Measurements from ENCODE around the gene NRG2. TPM values are rescaled to one million over a fixed set of nuclear protein-coding genes. Genes with fewer than 3 reads are reported as not detected.

NRG2 gene
- total RNA-seq, 1 experiment from 2014 or later, result not detected

GRCh38 chr5:139855451-139855850, 187.6 kb downstream of the NRG2 start:
- no peak overlapping the region for H3K4me3 ChIP-seq (ENCODE audit: low read length)
- H3K27me3 ChIP-seq (ENCODE audit: low read length), result no peaks in the 10 kb centered on the region
- no peak overlapping the region for H3K4me2 ChIP-seq (ENCODE audit: low read depth, low read length, poor library complexity, severe bottlenecking)
- no peak for DNase-seq
- H3K9me2 ChIP-seq (replicated peaks; ENCODE audit: insufficient read depth, low read length), result no peaks in the 10 kb centered on the region
- H3K4me1 ChIP-seq (ENCODE audit: low read length), result no peaks in the 10 kb centered on the region
- H2AFZ ChIP-seq (ENCODE audit: low read length), result no peak overlapping the region
- no peaks in the 10 kb centered on the region for H4K20me1 ChIP-seq (ENCODE audit: insufficient read depth, low read depth, low read length)
- no peaks in the 10 kb centered on the region for H3K9me3 ChIP-seq (ENCODE audit: low read length)
- H3K36me3 ChIP-seq (ENCODE audit: insufficient read depth, low read length), result no peaks in the 10 kb centered on the region
- H3K9ac ChIP-seq (ENCODE audit: low read length), result no peak overlapping the region
- H3K27ac ChIP-seq (ENCODE audit: low read length), result no peak overlapping the region
- no peaks in the 10 kb centered on the region for H3K79me2 ChIP-seq (ENCODE audit: low read length)

- no peaks in the 10 kb centered on the region for H4K20me1 ChIP-seq (ENCODE audit: insufficient read depth, low read depth, low read length)
Observed at GRCh38 chr5:139854953-139855352, 188.1 kb downstream of the NRG2 start.

GRCh38 chr5:139854029-139854605, 189.0 kb downstream of the NRG2 start:
- Histone ChIP-seq H2AFZ (ENCODE audit: low read length) (no peak overlapping the region), H3K9me2 (replicated peaks; ENCODE audit: insufficient read depth, low read length) (no peaks in the 10 kb centered on the region), H3K27me3 (ENCODE audit: low read length) (no peaks in the 10 kb centered on the region), H3K9ac (ENCODE audit: low read length) (no peak overlapping the region), H3K4me2 (ENCODE audit: low read depth, low read length, poor library complexity, severe bottlenecking) (no peak overlapping the region), H3K4me3 (ENCODE audit: low read length) (no peak overlapping the region), H3K27ac (ENCODE audit: low read length) (no peak overlapping the region), H3K79me2 (ENCODE audit: low read length) (no peaks in the 10 kb centered on the region), H3K4me1 (ENCODE audit: low read length) (no peaks in the 10 kb centered on the region), H3K36me3 (ENCODE audit: insufficient read depth, low read length) (no peaks in the 10 kb centered on the region), H3K9me3 (ENCODE audit: low read length) (no peaks in the 10 kb centered on the region), H4K20me1 (ENCODE audit: insufficient read depth, low read depth, low read length) (no peaks in the 10 kb centered on the region)
- no peak for DNase-seq

More at GRCh38 chr5:139854953-139855352, 188.1 kb downstream of the NRG2 start:
- Histone ChIP-seq H3K27ac (ENCODE audit: low read length) (no peak overlapping the region), H3K79me2 (ENCODE audit: low read length) (no peaks in the 10 kb centered on the region), H3K36me3 (ENCODE audit: insufficient read depth, low read length) (no peaks in the 10 kb centered on the region), H3K4me3 (ENCODE audit: low read length) (no peak overlapping the region), H2AFZ (ENCODE audit: low read length) (no peak overlapping the region), H3K9me2 (replicated peaks; ENCODE audit: insufficient read depth, low read length) (no peaks in the 10 kb centered on the region), H3K27me3 (ENCODE audit: low read length) (no peaks in the 10 kb centered on the region), H3K9me3 (ENCODE audit: low read length) (no peaks in the 10 kb centered on the region), H3K9ac (ENCODE audit: low read length) (no peak overlapping the region), H3K4me2 (ENCODE audit: low read depth, low read length, poor library complexity, severe bottlenecking) (no peak overlapping the region), H3K4me1 (ENCODE audit: low read length) (no peaks in the 10 kb centered on the region)
- no peak for DNase-seq

GRCh38 chr5:139852696-139853095, 190.4 kb downstream of the NRG2 start:
- Histone ChIP-seq H3K4me3 (ENCODE audit: low read length) (no peak overlapping the region), H3K36me3 (ENCODE audit: insufficient read depth, low read length) (no peaks in the 10 kb centered on the region), H3K27me3 (ENCODE audit: low read length) (no peaks in the 10 kb centered on the region), H3K79me2 (ENCODE audit: low read length) (no peaks in the 10 kb centered on the region), H3K27ac (ENCODE audit: low read length) (no peak overlapping the region), H3K9me2 (replicated peaks; ENCODE audit: insufficient read depth, low read length) (no peaks in the 10 kb centered on the region), H2AFZ (ENCODE audit: low read length) (no peak overlapping the region), H3K4me1 (ENCODE audit: low read length) (peaks cover 2% of the 10 kb centered on the region; the same call in 1 of the 2 replicates), H4K20me1 (ENCODE audit: insufficient read depth, low read depth, low read length) (no peaks in the 10 kb centered on the region), H3K4me2 (ENCODE audit: low read depth, low read length, poor library complexity, severe bottlenecking) (no peak overlapping the region), H3K9me3 (ENCODE audit: low read length) (no peaks in the 10 kb centered on the region), H3K9ac (ENCODE audit: low read length) (no peak overlapping the region)
- DNase-seq, result no peak

- H2AFZ ChIP-seq (ENCODE audit: low read length), result no peak overlapping the region
- H3K4me2 ChIP-seq (ENCODE audit: low read depth, low read length, poor library complexity, severe bottlenecking), result no peak overlapping the region
- H3K9me2 ChIP-seq (replicated peaks; ENCODE audit: insufficient read depth, low read length), result no peaks in the 10 kb centered on the region
- DNase-seq, result no peak
- H3K4me3 ChIP-seq (ENCODE audit: low read length), result no peak overlapping the region
- H4K20me1 ChIP-seq (ENCODE audit: insufficient read depth, low read depth, low read length), result no peaks in the 10 kb centered on the region
- H3K4me1 ChIP-seq (ENCODE audit: low read length), result peaks cover 2% of the 10 kb centered on the region; the same call in 1 of the 2 replicates
- H3K27me3 ChIP-seq (ENCODE audit: low read length), result no peaks in the 10 kb centered on the region
- H3K9me3 ChIP-seq (ENCODE audit: low read length), result no peaks in the 10 kb centered on the region
- no peak overlapping the region for H3K27ac ChIP-seq (ENCODE audit: low read length)
- H3K36me3 ChIP-seq (ENCODE audit: insufficient read depth, low read length), result no peaks in the 10 kb centered on the region
- no peak overlapping the region for H3K9ac ChIP-seq (ENCODE audit: low read length)
- H3K79me2 ChIP-seq (ENCODE audit: low read length), result no peaks in the 10 kb centered on the region
Observed at GRCh38 chr5:139851558-139851957, 191.5 kb downstream of the NRG2 start.

GRCh38 chr5:139850423-139851016, 192.6 kb downstream of the NRG2 start:
- Histone ChIP-seq H2AFZ (ENCODE audit: low read length) (no peak overlapping the region), H3K27me3 (ENCODE audit: low read length) (no peaks in the 10 kb centered on the region), H3K9ac (ENCODE audit: low read length) (no peak overlapping the region), H3K79me2 (ENCODE audit: low read length) (no peaks in the 10 kb centered on the region), H4K20me1 (ENCODE audit: insufficient read depth, low read depth, low read length) (no peaks in the 10 kb centered on the region), H3K4me2 (ENCODE audit: low read depth, low read length, poor library complexity, severe bottlenecking) (no peak overlapping the region), H3K9me2 (replicated peaks; ENCODE audit: insufficient read depth, low read length) (no peaks in the 10 kb centered on the region), H3K27ac (ENCODE audit: low read length) (no peak overlapping the region), H3K4me3 (ENCODE audit: low read length) (no peak overlapping the region), H3K4me1 (ENCODE audit: low read length) (peaks cover 2% of the 10 kb centered on the region; the same call in 1 of the 2 replicates), H3K9me3 (ENCODE audit: low read length) (no peaks in the 10 kb centered on the region), H3K36me3 (ENCODE audit: insufficient read depth, low read length) (no peaks in the 10 kb centered on the region)
- DNase-seq, result no peak

GRCh38 chr5:139849942-139850341, 193.2 kb downstream of the NRG2 start:
- H3K27me3 ChIP-seq (ENCODE audit: low read length), result no peaks in the 10 kb centered on the region
- H3K79me2 ChIP-seq (ENCODE audit: low read length), result no peaks in the 10 kb centered on the region
- no peaks in the 10 kb centered on the region for H3K9me3 ChIP-seq (ENCODE audit: low read length)
- no peaks in the 10 kb centered on the region for H4K20me1 ChIP-seq (ENCODE audit: insufficient read depth, low read depth, low read length)
- H3K36me3 ChIP-seq (ENCODE audit: insufficient read depth, low read length), result no peaks in the 10 kb centered on the region
- no peak overlapping the region for H2AFZ ChIP-seq (ENCODE audit: low read length)
- H3K4me1 ChIP-seq (ENCODE audit: low read length), result peaks cover 2% of the 10 kb centered on the region; the same call in 1 of the 2 replicates
- DNase-seq, result no peak
- no peak overlapping the region for H3K9ac ChIP-seq (ENCODE audit: low read length)
- H3K27ac ChIP-seq (ENCODE audit: low read length), result no peak overlapping the region
- H3K9me2 ChIP-seq (replicated peaks; ENCODE audit: insufficient read depth, low read length), result no peaks in the 10 kb centered on the region
- H3K4me3 ChIP-seq (ENCODE audit: low read length), result no peak overlapping the region
- no peak overlapping the region for H3K4me2 ChIP-seq (ENCODE audit: low read depth, low read length, poor library complexity, severe bottlenecking)

- Histone ChIP-seq H3K9me3 (ENCODE audit: low read length) (no peaks in the 10 kb centered on the region), H3K36me3 (ENCODE audit: insufficient read depth, low read length) (no peaks in the 10 kb centered on the region), H3K27ac (ENCODE audit: low read length) (no peak overlapping the region), H3K4me2 (ENCODE audit: low read depth, low read length, poor library complexity, severe bottlenecking) (no peak overlapping the region), H3K27me3 (ENCODE audit: low read length) (no peaks in the 10 kb centered on the region), H2AFZ (ENCODE audit: low read length) (no peak overlapping the region), H3K4me1 (ENCODE audit: low read length) (peaks cover 2% of the 10 kb centered on the region; the same call in 1 of the 2 replicates), H3K9ac (ENCODE audit: low read length) (no peak overlapping the region), H4K20me1 (ENCODE audit: insufficient read depth, low read depth, low read length) (no peaks in the 10 kb centered on the region), H3K4me3 (ENCODE audit: low read length) (no peak overlapping the region), H3K79me2 (ENCODE audit: low read length) (no peaks in the 10 kb centered on the region), H3K9me2 (replicated peaks; ENCODE audit: insufficient read depth, low read length) (no peaks in the 10 kb centered on the region)
- no peak for DNase-seq
Observed at GRCh38 chr5:139849501-139849900, 193.6 kb downstream of the NRG2 start.
